Stimulated activated CD8-positive, alpha-beta memory T cell treated with anti-CD3 and anti-CD28 coated beads, Interleukin-2, amount 100 ng/mL, for 48 hours (primary cell): ENCODE measurements around the gene PIGO.

Experiments used
- DNase-seq, 2 donors: peaks; one replicate each; pipeline ENCODE4 v3.0.0-alpha.2; 2020; ENCODE audit warnings: low read depth in 2 of 2

PIGO gene

GRCh38 chr9:35071814-35072460 lies 24.5 kb downstream of the PIGO start:
- DNase-seq = peak; percentile 57 to 69

- no peak for DNase-seq
Observed at GRCh38 chr9:35070823-35071813, 25.3 kb downstream of the PIGO start.

DNA sequence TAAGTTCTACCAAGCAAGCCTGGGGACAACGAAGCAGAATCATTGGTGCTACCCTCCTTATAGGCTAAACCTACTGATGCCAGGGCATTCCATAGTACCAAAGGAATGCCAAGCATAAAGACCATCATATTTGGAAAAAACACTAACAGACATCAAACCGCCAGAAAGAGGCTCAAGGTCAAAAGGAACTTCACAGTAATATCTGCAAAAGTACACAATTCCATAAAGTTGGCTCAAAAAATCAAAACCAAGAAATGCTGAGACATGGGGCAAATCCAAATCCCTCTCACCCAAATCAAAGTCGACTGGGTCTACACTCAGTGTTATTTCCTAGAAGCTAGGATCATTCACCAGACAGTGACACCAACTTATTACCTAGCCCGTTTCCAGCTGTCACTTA lies 27.4 kb downstream of the PIGO start:
- DNase-seq = no peak

DNA sequence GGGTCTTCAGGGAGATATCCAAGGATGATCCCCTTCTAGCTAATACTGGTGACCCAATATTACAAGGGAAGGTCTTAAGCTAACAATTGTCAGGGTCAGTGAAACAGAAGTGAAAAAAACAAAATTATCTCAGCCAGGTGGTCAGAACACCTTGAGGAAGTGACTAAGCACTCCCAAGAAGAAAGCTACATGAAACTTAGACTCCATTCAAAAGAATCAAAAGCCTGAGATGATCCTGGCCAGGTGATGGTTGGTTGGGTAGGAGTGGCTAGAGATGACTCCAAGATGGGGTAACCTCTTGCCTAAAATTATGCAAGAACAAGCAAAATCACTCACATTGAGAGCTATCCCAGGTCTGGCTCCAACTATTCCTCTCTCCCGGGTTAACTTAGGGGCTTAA lies 29.3 kb downstream of the PIGO start:
- DNase-seq = no peak

DNA sequence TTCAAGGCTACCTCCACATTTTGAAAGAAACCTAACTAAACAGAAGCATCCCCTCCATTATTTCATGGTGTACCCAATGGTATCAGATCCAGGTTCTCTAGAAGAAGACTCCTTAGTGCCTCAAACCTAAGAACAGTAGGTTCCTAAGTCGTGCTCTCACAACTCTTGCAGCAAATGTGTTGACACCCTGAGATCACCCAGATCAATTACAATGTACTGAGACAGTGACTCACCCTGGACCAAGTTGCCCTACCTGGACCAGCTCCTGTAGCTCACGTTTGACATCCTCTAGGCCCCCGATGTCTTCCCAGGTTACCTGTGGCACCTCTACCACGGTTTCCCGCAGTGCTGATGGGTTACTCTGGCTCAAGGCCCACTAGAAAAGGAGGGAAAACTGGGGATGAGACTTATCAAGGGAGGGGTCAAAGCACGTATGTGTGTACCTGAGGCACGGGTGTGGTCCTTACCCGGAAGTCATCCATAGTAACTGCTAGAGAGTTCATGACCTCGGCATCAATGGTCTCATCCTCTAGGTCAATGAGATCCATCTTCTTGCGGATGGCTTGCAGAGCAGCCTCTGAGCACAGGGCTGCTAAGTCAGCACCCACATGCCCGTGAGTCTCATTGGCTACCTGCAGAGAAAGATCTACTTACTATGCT lies 35.7 kb downstream of the PIGO start:
- DNase-seq = no peak

DNA sequence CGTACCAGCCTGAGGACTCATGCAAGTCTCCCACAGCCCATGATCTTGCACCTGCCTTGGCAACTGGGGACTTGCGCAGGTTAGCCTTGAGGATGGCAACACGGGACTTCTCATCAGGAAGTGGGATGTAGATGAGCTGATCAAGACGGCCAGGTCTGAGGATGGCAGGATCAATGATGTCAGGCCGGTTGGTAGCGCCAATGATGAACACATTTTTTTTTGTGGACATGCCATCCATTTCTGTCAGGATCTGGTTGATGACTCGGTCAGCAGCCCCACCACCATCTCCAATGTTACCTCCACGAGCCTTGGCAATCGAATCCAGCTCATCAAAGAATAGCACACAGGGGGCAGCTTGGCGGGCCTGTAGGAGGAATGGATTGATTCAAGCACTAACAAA lies 37.0 kb downstream of the PIGO start:
- no peak for DNase-seq

DNA sequence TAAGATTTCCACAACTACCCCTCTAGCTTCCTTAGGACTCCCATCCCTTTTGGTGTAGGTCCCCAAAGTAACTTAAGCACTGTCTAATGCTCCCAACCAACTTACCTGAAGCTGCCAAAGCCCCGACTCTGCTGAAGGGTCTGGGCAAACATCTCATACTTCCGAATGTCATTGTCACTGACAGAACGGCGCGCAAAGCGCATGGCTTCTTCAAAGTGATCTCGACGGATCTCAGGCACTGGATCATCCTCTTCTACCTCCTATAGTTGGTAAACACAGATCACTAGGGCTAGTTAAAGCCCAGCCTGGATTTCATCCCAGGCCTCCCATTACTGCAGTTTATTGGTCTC lies 39.1 kb downstream of the PIGO start:
- no peak for DNase-seq

GRCh38 chr9:35056571-35057270 lies 39.7 kb downstream of the PIGO start:
- DNase-seq = no peak

GRCh38 chr9:35054871-35055644 lies 41.3 kb downstream of the PIGO start:
- DNase-seq = no peak

DNA sequence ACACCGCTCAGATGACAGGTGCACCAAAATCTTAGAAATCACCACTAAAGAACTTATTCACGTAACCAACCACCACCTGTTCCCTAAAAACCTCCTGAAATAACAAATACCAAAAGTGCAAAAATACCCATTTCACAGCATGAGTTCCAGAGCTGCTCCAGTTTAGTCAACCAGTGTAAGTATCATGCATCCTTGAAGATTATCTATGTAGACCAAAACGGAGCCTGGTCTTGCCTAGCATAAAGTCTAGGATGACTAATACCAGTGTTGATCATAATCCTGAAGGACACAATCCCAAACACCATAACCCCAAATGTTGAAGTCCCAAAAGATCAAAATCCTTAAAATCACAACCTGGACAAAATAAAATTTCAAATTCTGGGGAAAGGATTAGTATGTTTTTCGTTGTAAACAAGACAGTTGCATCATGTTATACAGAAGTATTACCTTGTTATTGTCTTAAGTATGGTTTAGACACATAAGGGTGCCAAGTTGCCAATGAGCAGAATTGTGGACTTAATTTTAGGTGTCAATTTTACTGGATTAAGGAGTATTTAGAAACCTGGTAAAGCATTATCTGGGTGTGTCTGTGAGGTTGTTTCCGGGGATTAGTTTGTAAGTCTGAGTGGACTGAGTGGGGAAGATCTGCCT lies 42.1 kb downstream of the PIGO start:
- no peak for DNase-seq

GRCh38 chr9:35051069-35051967 lies 45.1 kb downstream of the PIGO start:
- peak in 1 of 2 donors; percentile 40 for DNase-seq

- DNase-seq = no peak
Observed at GRCh38 chr9:35048511-35048910, 47.9 kb downstream of the PIGO start.

- DNase-seq = no peak
Observed at GRCh38 chr9:35044071-35044470, 52.3 kb downstream of the PIGO start.

- no peak for DNase-seq
Observed at GRCh38 chr9:35042891-35043545, 53.4 kb downstream of the PIGO start.

DNA sequence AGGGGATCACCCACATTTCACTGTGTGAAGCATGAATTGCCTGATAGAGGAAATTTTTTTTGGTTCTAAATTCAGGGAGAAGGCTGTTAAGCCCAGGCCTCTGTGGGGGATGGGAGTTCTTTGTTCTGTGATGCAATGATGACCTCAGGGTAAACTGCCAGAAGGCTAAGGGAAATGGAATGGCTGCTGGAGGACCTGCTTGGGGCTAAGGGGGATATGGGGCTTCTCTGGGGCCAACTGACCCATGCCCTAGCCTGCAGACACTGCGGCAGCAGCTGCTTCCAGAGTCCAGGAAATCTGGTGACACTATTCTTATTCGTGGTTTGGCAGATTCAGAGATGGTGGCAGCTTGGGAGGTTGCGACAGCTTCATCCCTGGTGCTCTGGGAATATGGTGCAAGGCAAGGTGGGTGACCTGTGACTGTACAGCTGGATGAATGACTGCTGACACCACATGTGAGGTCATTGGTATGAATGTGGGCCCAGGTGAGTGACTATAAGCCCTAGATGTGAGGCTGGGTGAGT lies 54.2 kb downstream of the PIGO start:
- no peak for DNase-seq
